HAP-1 (cell line): ENCODE measurements around the gene MSX1.

Experiments
- DNase-seq, 2 experiments: peaks; one replicate each; pipeline ENCODE4 v3.0.0-alpha.2; 2016 to 2020; ENCODE audit warnings: low spot score in 2 of 2
- H3K27me3 ChIP-seq: fragments of 250-450 bp; sonication (Bioruptor Pico); 2 replicates; pipeline ENCODE4 v1.5.1; 2020; ENCODE audit warnings: low read depth, mild to moderate bottlenecking, moderate library complexity
- H3K36me3 ChIP-seq: fragments of 250-450 bp; sonication (Bioruptor Pico); replicated peaks from 2 replicates; pipeline ENCODE4 v1.5.1; 2020; ENCODE audit warnings: mild to moderate bottlenecking
- H3K4me1 ChIP-seq: fragments of 250-450 bp; sonication (Bioruptor Pico); 2 replicates; pipeline ENCODE4 v1.5.1; 2020; ENCODE audit warnings: mild to moderate bottlenecking
- H3K4me3 ChIP-seq: fragments of 250-450 bp; sonication (Bioruptor Pico); 2 replicates; pipeline ENCODE4 v1.5.1; 2020; ENCODE audit warnings: mild to moderate bottlenecking, moderate library complexity
- H3K9me3 ChIP-seq: fragments of 250-450 bp; sonication (Bioruptor Pico); 2 replicates; pipeline ENCODE4 v1.5.1; 2020; ENCODE audit warnings: mild to moderate bottlenecking, moderate library complexity
- in situ Hi-C: fragments of 300-500 bp; cut with MboI; formaldehyde crosslinking; loops from 3 replicates; pipeline ENCODE4 v1.14.3; 2020; ENCODE audit warnings: low sequenced_read_pairs, inconsistent platforms, mixed read lengths

Gene MSX1

GRCh38 chr4:4829837-4830236 is 29.6 kb upstream of the MSX1 start:
- in situ Hi-C loops: no loop called here

GRCh38 chr4:4831266-4831665 is 28.2 kb upstream of the MSX1 start:
- in situ Hi-C loops: no loop called here

More at GRCh38 chr4:4829837-4830236, 29.6 kb upstream of the MSX1 start:
- Histone ChIP-seq H3K9me3 (no peaks in the 10 kb centered on the region), H3K36me3 (no peaks in the 10 kb centered on the region), H3K27me3 (0 out of 2 replicates have a peak, but pooled peaks cover 5% of the 10 kb centered on the region), H3K4me3 (no peak overlapping the region), H3K4me1 (no peaks in the 10 kb centered on the region)
- DNase-seq: no peak

GRCh38 chr4:4831825-4832224 is 27.6 kb upstream of the MSX1 start:
- in situ Hi-C loops: no loop called here

More at GRCh38 chr4:4831266-4831665, 28.2 kb upstream of the MSX1 start:
- Histone ChIP-seq H3K27me3 (0 out of 2 replicates have a peak, but pooled peaks cover 5% of the 10 kb centered on the region), H3K36me3 (no peaks in the 10 kb centered on the region), H3K9me3 (no peaks in the 10 kb centered on the region), H3K4me1 (no peaks in the 10 kb centered on the region), H3K4me3 (no peak overlapping the region)
- DNase-seq: no peak

GRCh38 chr4:4836044-4836443 is 23.4 kb upstream of the MSX1 start:
- peaks cover 8% of the 10 kb centered on the region for H3K4me1 ChIP-seq
- in situ Hi-C loops: no loop called here
- no peak overlapping the region for H3K4me3 ChIP-seq
- no peaks in the 10 kb centered on the region for H3K9me3 ChIP-seq
- 0 out of 2 replicates have a peak, but pooled peaks cover 5% of the 10 kb centered on the region for H3K27me3 ChIP-seq
- no peaks in the 10 kb centered on the region for H3K36me3 ChIP-seq
- no peak for DNase-seq

More at GRCh38 chr4:4831825-4832224, 27.6 kb upstream of the MSX1 start:
- no peak for DNase-seq
- Histone ChIP-seq H3K4me3 (no peak overlapping the region), H3K4me1 (no peaks in the 10 kb centered on the region), H3K36me3 (no peaks in the 10 kb centered on the region), H3K9me3 (no peaks in the 10 kb centered on the region), H3K27me3 (0 out of 2 replicates have a peak, but pooled peaks cover 5% of the 10 kb centered on the region)

- 0 out of 2 replicates have a peak, but pooled peaks cover 5% of the 10 kb centered on the region for H3K27me3 ChIP-seq
- no peak overlapping the region for H3K4me3 ChIP-seq
- H3K4me1 ChIP-seq: peaks cover 8% of the 10 kb centered on the region
- no peaks in the 10 kb centered on the region for H3K9me3 ChIP-seq
- no peak for DNase-seq
- H3K36me3 ChIP-seq: no peaks in the 10 kb centered on the region
- in situ Hi-C loops: no loop called here
Measured at GRCh38 chr4:4837316-4837715, 22.1 kb upstream of the MSX1 start.

DNA sequence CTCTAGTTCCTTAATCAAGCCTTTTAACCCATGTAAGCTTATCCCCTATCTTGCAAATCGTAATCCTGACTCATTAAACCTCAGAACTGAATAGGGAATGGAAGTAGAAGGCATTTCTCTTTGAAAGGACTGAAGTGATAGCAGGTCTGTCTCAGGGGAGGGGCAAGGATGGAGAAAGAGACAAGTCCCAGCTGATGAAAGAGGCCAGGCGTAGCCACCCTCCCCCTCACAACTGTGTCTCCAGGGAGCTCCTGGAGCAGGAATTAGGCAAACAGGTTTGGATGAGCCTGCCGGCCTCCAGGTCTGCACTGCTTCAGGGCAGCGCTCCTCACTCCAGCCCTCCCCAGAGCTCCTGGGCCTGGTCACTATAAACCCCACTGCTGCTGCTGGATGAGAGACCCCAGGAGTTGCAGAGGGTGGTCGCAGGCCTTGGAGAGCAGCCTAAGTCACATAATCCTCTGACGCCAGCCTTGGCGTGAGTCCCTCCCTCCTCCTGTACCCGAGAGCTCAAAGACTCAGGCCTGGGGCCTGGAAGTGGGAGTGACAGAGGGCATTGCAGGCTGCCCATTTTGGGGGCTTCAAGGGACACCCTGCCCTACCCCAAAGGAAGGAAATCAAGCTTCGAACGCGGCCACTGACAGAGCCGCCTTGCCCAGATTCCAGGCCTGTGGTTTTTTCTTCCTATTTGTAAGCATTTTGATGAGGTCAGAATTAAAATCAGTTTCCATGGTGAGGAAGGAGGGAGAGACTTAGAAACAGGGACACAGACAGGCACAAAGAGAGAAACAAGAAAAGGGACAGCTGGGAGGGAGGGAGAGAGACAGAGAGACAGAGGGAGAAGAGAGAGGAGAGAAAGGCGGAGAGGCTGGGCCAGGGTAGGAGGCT is 21.2 kb upstream of the MSX1 start:
- in situ Hi-C loops: no loop called here

GRCh38 chr4:4838936-4839810 is 20.3 kb upstream of the MSX1 start:
- in situ Hi-C loops: no loop called here
- peaks cover 8% of the 10 kb centered on the region for H3K4me1 ChIP-seq
- no peaks in the 10 kb centered on the region for H3K9me3 ChIP-seq
- H3K4me3 ChIP-seq: no peak overlapping the region
- H3K36me3 ChIP-seq: no peaks in the 10 kb centered on the region
- DNase-seq: no peak
- no peaks in the 10 kb centered on the region for H3K27me3 ChIP-seq

More for the DNA sequence above, 21.2 kb upstream of the MSX1 start:
- H3K27me3 ChIP-seq: no peaks in the 10 kb centered on the region
- H3K4me3 ChIP-seq: no peak overlapping the region
- H3K9me3 ChIP-seq: no peaks in the 10 kb centered on the region
- H3K4me1 ChIP-seq: peaks cover 8% of the 10 kb centered on the region
- DNase-seq: peak; percentile 49 to 74
- no peaks in the 10 kb centered on the region for H3K36me3 ChIP-seq

GRCh38 chr4:4840351-4840750 is 19.1 kb upstream of the MSX1 start:
- Histone ChIP-seq H3K4me1 (peaks cover 8% of the 10 kb centered on the region), H3K9me3 (no peaks in the 10 kb centered on the region), H3K36me3 (no peaks in the 10 kb centered on the region), H3K27me3 (no peaks in the 10 kb centered on the region), H3K4me3 (no peak overlapping the region)
- in situ Hi-C loops: no loop called here
- no peak for DNase-seq

- H3K27me3 ChIP-seq: no peaks in the 10 kb centered on the region
- no peaks in the 10 kb centered on the region for H3K36me3 ChIP-seq
- H3K4me3 ChIP-seq: no peak overlapping the region
- in situ Hi-C loops: no loop called here
- DNase-seq: no peak
- no peaks in the 10 kb centered on the region for H3K9me3 ChIP-seq
- peaks cover 8% of the 10 kb centered on the region for H3K4me1 ChIP-seq
Measured at GRCh38 chr4:4841156-4841555, 18.3 kb upstream of the MSX1 start.

GRCh38 chr4:4842476-4843441 is 16.7 kb upstream of the MSX1 start:
- H3K4me1 ChIP-seq: peaks cover 8% of the 10 kb centered on the region
- DNase-seq: no peak
- no peak overlapping the region for H3K4me3 ChIP-seq
- H3K9me3 ChIP-seq: no peaks in the 10 kb centered on the region
- H3K27me3 ChIP-seq: no peaks in the 10 kb centered on the region
- in situ Hi-C loops: no loop called here
- no peaks in the 10 kb centered on the region for H3K36me3 ChIP-seq

GRCh38 chr4:4843635-4844291 is 15.7 kb upstream of the MSX1 start:
- no peak overlapping the region for H3K4me3 ChIP-seq
- DNase-seq: no peak
- H3K9me3 ChIP-seq: no peaks in the 10 kb centered on the region
- in situ Hi-C loops: no loop called here
- no peaks in the 10 kb centered on the region; the same call in 1 of the 2 replicates for H3K4me1 ChIP-seq
- H3K27me3 ChIP-seq: no peaks in the 10 kb centered on the region
- no peaks in the 10 kb centered on the region for H3K36me3 ChIP-seq

DNA sequence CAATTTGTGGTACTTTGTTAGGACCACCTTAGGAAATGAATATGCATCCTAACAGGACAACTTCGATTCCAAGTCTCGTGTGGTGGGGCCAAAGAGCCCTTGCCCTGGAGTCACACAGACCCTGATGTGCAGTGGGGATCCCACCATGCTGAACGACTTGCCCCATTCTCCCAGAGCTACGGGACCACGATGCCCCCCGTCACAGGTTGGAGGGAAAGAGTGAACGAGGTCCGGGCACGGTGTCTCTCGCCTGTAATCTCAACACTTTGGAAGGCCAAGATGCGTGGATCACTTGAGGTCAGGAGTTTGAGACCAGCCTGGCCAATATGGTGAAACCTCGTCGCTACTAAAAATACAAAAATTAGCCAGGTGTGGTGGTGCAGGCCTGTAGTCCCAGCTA is 14.4 kb upstream of the MSX1 start:
- H3K36me3 ChIP-seq: no peaks in the 10 kb centered on the region
- no peak overlapping the region for H3K4me3 ChIP-seq
- DNase-seq: no peak
- H3K9me3 ChIP-seq: no peaks in the 10 kb centered on the region
- no peaks in the 10 kb centered on the region for H3K27me3 ChIP-seq
- in situ Hi-C loops: no loop called here
- no peaks in the 10 kb centered on the region for H3K4me1 ChIP-seq
